Natural killer cell (primary cell): ENCODE measurements around the gene SLC6A6. TPM values are rescaled to one million over a fixed set of nuclear protein-coding genes. Genes with fewer than 3 reads are reported as not detected.

ENCODE experiments used
- ATAC-seq, 3 donors: fragments of 150-1000 bp in 2 of 3; fragments of 200-7000 bp in 1 of 3; cut with Tn5 transposase; 1 replicate in 1 of 3; 2 replicates in 2 of 3; pipeline ENCODE4 v1.10.0; 2021; ENCODE audit warnings: mild to moderate bottlenecking in 2 of 3, moderate library complexity in 2 of 3
- DNase-seq, 2 donors: peaks; one replicate each; pipeline versions ENCODE4 v3.0.0 to v3.0.0-alpha.2; 2013 to 2021; ENCODE audit warnings: mixed read lengths in 1 of 2
- H3K27ac ChIP-seq: one replicate; pipeline ENCODE4 v1.5.1; 2013; ENCODE audit warnings: mild to moderate bottlenecking, low read length
- H3K27me3 ChIP-seq: one replicate; pipeline ENCODE4 v1.6.1; 2013; ENCODE audit warnings: low read length; ENCODE audit not compliant: control insufficient read depth, insufficient read depth
- H3K36me3 ChIP-seq: one replicate; pipeline ENCODE4 v1.6.1; 2013; ENCODE audit warnings: low read length; ENCODE audit not compliant: control insufficient read depth, insufficient read depth
- H3K4me1 ChIP-seq: one replicate; pipeline ENCODE4 v1.6.1; 2013; ENCODE audit warnings: low read length; ENCODE audit not compliant: control insufficient read depth, insufficient read depth
- H3K4me3 ChIP-seq: one replicate; pipeline ENCODE4 v1.5.1; 2013; ENCODE audit warnings: low read length
- H3K9me3 ChIP-seq: one replicate; pipeline ENCODE4 v1.6.1; 2013; ENCODE audit warnings: low read length; ENCODE audit not compliant: control insufficient read depth, insufficient read depth
- H3K27ac Mint-ChIP-seq, 2 donors: one replicate each; pipeline ENCODE4 v1.8.0; 2022; ENCODE audit warnings: mild to moderate bottlenecking in 2 of 2, mixed read lengths in 2 of 2, moderate library complexity in 1 of 2
- H3K27me3 Mint-ChIP-seq, 2 donors: one replicate each; pipeline ENCODE4 v1.8.0; 2022; ENCODE audit warnings: low read depth in 2 of 2, mixed read lengths in 2 of 2
- H3K36me3 Mint-ChIP-seq: one replicate; pipeline ENCODE4 v1.8.0; 2022; ENCODE audit warnings: mixed read lengths
- H3K4me1 Mint-ChIP-seq, 2 donors: one replicate each; pipeline ENCODE4 v1.8.0; 2022; ENCODE audit warnings: mixed read lengths in 2 of 2
- H3K4me3 Mint-ChIP-seq: one replicate; pipeline ENCODE4 v1.8.0; 2022; ENCODE audit warnings: mild to moderate bottlenecking, moderate library complexity, mixed read lengths
- H3K9me3 Mint-ChIP-seq, 2 donors: one replicate each; pipeline ENCODE4 v1.8.0; 2022; ENCODE audit warnings: mixed read lengths in 2 of 2
- CTCF ChIP-seq: fragments of 200-600 bp; IDR thresholded peaks from one replicate; pipeline ENCODE4 v1.8.0; 2022; ENCODE audit warnings: antibody characterized with exemption
- WGBS: methylation state at CpG from one replicate; pipeline ENCODE4 v1.1.7; 2013; ENCODE audit warnings: missing lambda C conversion rate; ENCODE audit not compliant: insufficient coverage; 5-methylcytosine and 5-hydroxymethylcytosine counted together
- intact Hi-C: fragments of 100-400 bp; cut with micrococcal nuclease; formaldehyde crosslinking; loops from one replicate; pipeline ENCODE4 v1.14.2; 2022
- total RNA-seq, 4 donors: library from RNA; stranded (reverse); fragments of 120-200 nt in 1 of 4; gene quantifications; one replicate each; pipeline versions ENCODE4 v1.2.3 to v1.2.4, GENCODE V29; 2013 to 2022

SLC6A6 gene
- total RNA-seq: 10 to 100 TPM; 43.7 to 55.4 (median 50.1) TPM
- 25.7 TPM for total RNA-seq (2013)

- ATAC-seq (peak; percentile 72 to 89 (median 80)), DNase-seq (peak; percentile 79 to 98)
- H3K9me3 ChIP-seq: no peaks in the 10 kb centered on the region
- under 1% methylated on average over 59 of the region's 59 CpGs for WGBS
- Mint-ChIP-seq H3K4me1 (peaks cover 16 to 50% of the 10 kb centered on the region in 2 donors), H3K4me3 (peak within 1 kb of the TSS; percentile 98), H3K27me3 (no peaks in the 10 kb centered on the region), H3K27ac (peak within 1 kb of the TSS; percentile 90 to 94), H3K9me3 (no peaks in the 10 kb centered on the region), H3K36me3 (no peaks in the 10 kb centered on the region)
- no peaks in the 10 kb centered on the region for H3K36me3 ChIP-seq
- H3K27ac ChIP-seq: peak within 1 kb of the TSS; percentile 71
- intact Hi-C loops: loop anchor here (1.0 to 2.0 kb wide), 5 partner anchors 22 to 506 kb away; no protein-coding TSS in a partner anchor
- peak within 1 kb of the TSS; percentile 47 for H3K4me3 ChIP-seq
- TF ChIP-seq CTCF: peak; percentile 62
- H3K27me3 ChIP-seq: no peaks in the 10 kb centered on the region
- peaks cover 45% of the 10 kb centered on the region for H3K4me1 ChIP-seq
Observed at GRCh38 chr3:14402304-14402811, at the start of gene SLC6A6. Gene SLC6A6, plus strand, starts transcription at chr3:14402606. Its CDS starts 41,029 bp downstream, at chr3:14443635.

GRCh38 chr3:14353502-14353901 lies 48.9 kb upstream of the SLC6A6 start:
- no peaks in the 10 kb centered on the region for H3K9me3 Mint-ChIP-seq
- Histone ChIP-seq H3K9me3 (no peaks in the 10 kb centered on the region), H3K27ac (no peak overlapping the region), H3K4me3 (no peak overlapping the region), H3K27me3 (no peaks in the 10 kb centered on the region), H3K36me3 (no peaks in the 10 kb centered on the region), H3K4me1 (no peaks in the 10 kb centered on the region)
- no peaks in the 10 kb centered on the region for H3K4me1 Mint-ChIP-seq
- H3K27ac Mint-ChIP-seq: no peak overlapping the region
- DNase-seq (no peak), ATAC-seq (no peak)
- intact Hi-C loops: no loop called here
- no peaks in the 10 kb centered on the region for H3K36me3 Mint-ChIP-seq
- no peak for TF ChIP-seq CTCF
- 100% methylated on average over 1 of the region's 1 CpG for WGBS
- no peak overlapping the region for H3K4me3 Mint-ChIP-seq
- H3K27me3 Mint-ChIP-seq: no peaks in the 10 kb centered on the region

- Mint-ChIP-seq H3K27ac (no peak overlapping the region), H3K36me3 (no peaks in the 10 kb centered on the region), H3K27me3 (peaks cover 0 to 7% of the 10 kb centered on the region in 2 donors), H3K4me3 (no peak overlapping the region), H3K4me1 (no peaks in the 10 kb centered on the region), H3K9me3 (no peaks in the 10 kb centered on the region)
- no peaks in the 10 kb centered on the region for H3K4me1 ChIP-seq
- no peak overlapping the region for H3K4me3 ChIP-seq
- DNase-seq: no peak
- no peak overlapping the region for H3K27ac ChIP-seq
- H3K36me3 ChIP-seq: no peaks in the 10 kb centered on the region
- no peak for TF ChIP-seq CTCF
- H3K27me3 ChIP-seq: no peaks in the 10 kb centered on the region
- intact Hi-C loops: no loop called here
- 86% methylated on average over 1 of the region's 1 CpG for WGBS
- no peak for ATAC-seq
- H3K9me3 ChIP-seq: no peaks in the 10 kb centered on the region
Observed at GRCh38 chr3:14357463-14357862, 44.9 kb upstream of the SLC6A6 start.
